ENCODE results near the gene RTN4RL2.

- TF ChIP-seq CTCF (IDR thresholded peaks at IDR 0.05) = peak in 3 of 4 experiments; percentile 67 to 85 (median 67)
- TF ChIP-seq POLR2A (IDR thresholded peaks at IDR 0.05) = no peak
- TF ChIP-seq POLR2AphosphoS5 (IDR thresholded peaks at IDR 0.05) = no peak
Measured at GRCh38 chr11:57458410-57459163, 1.7 kb upstream of the RTN4RL2 start.

Measured in gastroesophageal sphincter (tissue), 3 donors.